CD8-positive, alpha-beta memory T cell (primary cell): ENCODE measurements around the gene RABL3. TPM values are rescaled to one million over a fixed set of nuclear protein-coding genes. Genes with fewer than 3 reads are reported as not detected.
"Not testable (repeated sequence)": the region's sequence is repeated elsewhere in the genome, so short reads cannot be mapped to it uniquely, and the experiment has no call there.

Experiments
- CTCF ChIA-PET: fragments of 350-600 bp; sonication (Branson Sonifier 250); formaldehyde crosslinking; loops from one replicate; lab custom pipeline; 2021; ENCODE audit warnings: antibody characterized with exemption; lab: Charles Lee
- POLR2A ChIA-PET: fragments of 350-600 bp; sonication (Branson Sonifier 250); formaldehyde crosslinking; loops from one replicate; lab custom pipeline; 2021; ENCODE audit warnings: antibody characterized with exemption; lab: Charles Lee
- DNase-seq, 5 donors: peaks; one replicate each; pipeline versions ENCODE4 v3.0.0 to v3.0.0-alpha.2; 2020 to 2022; ENCODE audit warnings: mixed read lengths in 1 of 5
- H3K27ac ChIP-seq: one replicate; pipeline ENCODE4 v1.7.0; 2013; ENCODE audit warnings: low read depth, mild to moderate bottlenecking, low read length, moderate library complexity
- H3K27me3 ChIP-seq: 2 replicates; pipeline ENCODE4 v1.7.0; 2013; ENCODE audit warnings: low read length, mild to moderate bottlenecking; ENCODE audit not compliant: insufficient read depth, poor library complexity, severe bottlenecking
- H3K36me3 ChIP-seq: 2 replicates; pipeline ENCODE4 v1.7.0; 2013; ENCODE audit warnings: mild to moderate bottlenecking, low read length, moderate library complexity; ENCODE audit not compliant: insufficient read depth
- H3K4me1 ChIP-seq: 2 replicates; pipeline ENCODE4 v1.7.0; 2013; ENCODE audit warnings: mild to moderate bottlenecking, low read length, moderate library complexity; ENCODE audit not compliant: insufficient read depth
- H3K4me3 ChIP-seq: 2 replicates; pipeline ENCODE4 v1.7.0; 2013; ENCODE audit warnings: mild to moderate bottlenecking, low read length
- H3K9me3 ChIP-seq: 2 replicates; pipeline ENCODE4 v1.7.0; 2013; ENCODE audit warnings: mild to moderate bottlenecking, low read length
- H3K27ac Mint-ChIP-seq, 8 donors: one replicate each; pipeline ENCODE4 v1.8.0; 2020 to 2021; ENCODE audit warnings: mixed read lengths in 8 of 8, mild to moderate bottlenecking in 6 of 8, inconsistent platforms in 3 of 8, moderate library complexity in 3 of 8
- H3K27me3 Mint-ChIP-seq, 2 donors: one replicate each; pipeline ENCODE4 v1.8.0; 2020 to 2021; ENCODE audit warnings: mixed read lengths in 2 of 2, mild to moderate bottlenecking in 1 of 2, moderate library complexity in 1 of 2
- H3K36me3 Mint-ChIP-seq, 3 donors: one replicate each; pipeline ENCODE4 v1.8.0; 2020 to 2021; ENCODE audit warnings: mixed read lengths in 3 of 3, inconsistent platforms in 1 of 3, mild to moderate bottlenecking in 1 of 3
- H3K4me1 Mint-ChIP-seq, 3 donors: one replicate each; pipeline ENCODE4 v1.8.0; 2020 to 2021; ENCODE audit warnings: mixed read lengths in 3 of 3, inconsistent platforms in 1 of 3, mild to moderate bottlenecking in 1 of 3
- H3K4me3 Mint-ChIP-seq, 7 donors: one replicate each; pipeline ENCODE4 v1.8.0; 2020 to 2021; ENCODE audit warnings: mixed read lengths in 7 of 7, mild to moderate bottlenecking in 6 of 7, moderate library complexity in 4 of 7, inconsistent platforms in 2 of 7
- H3K9me3 Mint-ChIP-seq, 5 donors: one replicate each; pipeline ENCODE4 v1.8.0; 2020 to 2022; ENCODE audit warnings: mixed read lengths in 5 of 5, mild to moderate bottlenecking in 3 of 5, moderate library complexity in 2 of 5, inconsistent platforms in 1 of 5
- polyA plus RNA-seq: library from polyadenylated mRNA; unstranded; fragments of 300-500 nt; fragmentation: Illumina TruSeq; gene quantifications from one replicate; pipeline ENCODE4 v1.2.3, GENCODE V29; 2021
- total RNA-seq, 2 experiments: library from RNA; stranded (reverse); gene quantifications; one replicate each; pipeline ENCODE4 v1.2.3, GENCODE V29; 2021

Gene RABL3
- total and polyA plus RNA-seq, 3 experiments from 2014 or later, result 35.8 to 40.4 (median 39.0) TPM

DNA sequence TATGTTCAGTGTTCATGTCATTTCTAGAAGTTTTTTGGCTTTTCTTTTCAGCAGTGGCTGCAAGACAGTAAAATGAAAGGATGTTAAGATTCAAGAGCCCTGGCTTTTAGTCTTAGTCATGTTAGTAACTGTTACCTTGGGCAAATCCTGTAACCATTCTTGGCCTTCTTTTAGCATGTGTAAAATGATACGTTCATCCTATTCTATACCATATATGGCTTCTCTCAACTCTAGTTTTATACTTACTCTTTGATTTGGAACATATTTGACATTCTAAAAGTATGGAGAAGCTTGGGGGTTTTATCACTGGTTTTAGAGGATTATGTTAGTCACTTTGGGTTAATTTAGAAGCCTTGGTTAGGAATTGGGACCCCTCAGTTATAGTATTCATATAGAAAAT lies 20.3 kb upstream of the RABL3 start:
- Mint-ChIP-seq H3K27ac (no peak overlapping the region), H3K36me3 (peaks cover 4 to 16% (median 16%) of the 10 kb centered on the region in 3 donors), H3K27me3 (peaks cover 0 to 2% of the 10 kb centered on the region in 2 donors), H3K4me3 (no peak overlapping the region), H3K4me1 (peaks cover 67 to 86% (median 85%) of the 10 kb centered on the region in 3 donors), H3K9me3 (peaks cover 0 to 3% (median 0%) of the 10 kb centered on the region in 5 donors)
- H3K27me3 ChIP-seq, result no peaks in the 10 kb centered on the region
- H3K36me3 ChIP-seq, result no peaks in the 10 kb centered on the region
- no peak for DNase-seq
- H3K9me3 ChIP-seq, result no peaks in the 10 kb centered on the region
- H3K4me1 ChIP-seq, result no peaks in the 10 kb centered on the region
- ChIA-PET POLR2A (no interaction called here), CTCF (no interaction called here)
- H3K4me3 ChIP-seq, result no peak overlapping the region
- no peak overlapping the region for H3K27ac ChIP-seq

DNA sequence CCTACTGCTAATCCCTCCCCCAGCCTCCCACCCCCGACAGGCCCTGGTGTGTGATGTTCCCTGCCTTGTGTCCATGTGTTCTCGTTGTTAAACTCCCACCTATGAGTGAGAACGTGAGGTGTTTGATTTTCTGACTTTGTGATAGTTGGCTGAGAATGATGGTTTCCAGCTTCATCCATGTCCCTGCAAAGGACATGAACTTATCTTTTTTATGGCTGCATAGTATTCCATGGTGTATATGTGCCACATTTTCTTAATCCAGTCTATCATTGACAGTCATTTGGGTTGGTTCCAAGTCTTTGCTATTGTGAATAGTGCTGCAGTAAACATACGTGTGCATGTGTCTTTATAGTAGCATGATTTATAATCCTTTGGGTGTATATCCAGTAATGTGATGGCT lies 16.2 kb upstream of the RABL3 start:
- H3K9me3 Mint-ChIP-seq, POLR2A ChIA-PET: not testable (repeated sequence)
- H3K36me3 Mint-ChIP-seq, result peaks cover 17 to 42% (median 28%) of the 10 kb centered on the region in 3 donors

DNA sequence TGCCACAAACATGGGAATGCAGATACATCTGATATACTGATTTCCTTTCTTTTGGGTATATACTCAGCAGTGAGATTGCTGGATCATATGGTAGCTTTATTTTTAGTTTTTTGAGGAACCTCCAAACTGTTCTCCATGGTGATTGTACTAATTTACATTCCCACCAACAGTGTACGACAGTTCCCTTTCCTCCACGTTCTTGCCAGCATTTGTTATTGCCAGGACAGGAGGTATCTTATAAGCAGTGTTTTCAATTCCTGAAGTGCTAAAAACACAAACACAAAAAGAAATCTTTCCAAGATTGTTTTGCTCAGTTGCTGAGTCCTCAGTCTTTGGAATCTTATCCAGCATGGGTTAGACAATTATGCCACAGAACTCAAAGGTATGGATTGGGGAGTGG lies 13.7 kb upstream of the RABL3 start:
- ChIA-PET CTCF (no interaction called here), POLR2A (no interaction called here)
- Mint-ChIP-seq H3K27me3 (peaks cover 0 to 2% of the 10 kb centered on the region in 2 donors), H3K4me3 (no peak overlapping the region), H3K36me3 (peaks cover 18 to 59% (median 31%) of the 10 kb centered on the region in 3 donors), H3K4me1 (peaks cover 62 to 82% (median 72%) of the 10 kb centered on the region in 3 donors), H3K27ac (no peak overlapping the region), H3K9me3 (peaks cover 0 to 3% (median 0%) of the 10 kb centered on the region in 5 donors)
- no peak for DNase-seq
- Histone ChIP-seq H3K9me3 (no peaks in the 10 kb centered on the region), H3K4me3 (no peak overlapping the region), H3K4me1 (no peaks in the 10 kb centered on the region), H3K27ac (no peak overlapping the region), H3K27me3 (no peaks in the 10 kb centered on the region), H3K36me3 (no peaks in the 10 kb centered on the region)

More for the DNA sequence above, 16.2 kb upstream of the RABL3 start:
- H3K36me3 ChIP-seq, CTCF ChIA-PET, H3K27me3 ChIP-seq, H3K4me3 Mint-ChIP-seq, H3K9me3 ChIP-seq, DNase-seq, H3K27ac ChIP-seq, H3K27me3 Mint-ChIP-seq, H3K4me1 ChIP-seq, H3K4me3 ChIP-seq, H3K27ac Mint-ChIP-seq: not testable (repeated sequence)
- H3K4me1 Mint-ChIP-seq, result peaks cover 64 to 83% (median 77%) of the 10 kb centered on the region in 3 donors

DNA sequence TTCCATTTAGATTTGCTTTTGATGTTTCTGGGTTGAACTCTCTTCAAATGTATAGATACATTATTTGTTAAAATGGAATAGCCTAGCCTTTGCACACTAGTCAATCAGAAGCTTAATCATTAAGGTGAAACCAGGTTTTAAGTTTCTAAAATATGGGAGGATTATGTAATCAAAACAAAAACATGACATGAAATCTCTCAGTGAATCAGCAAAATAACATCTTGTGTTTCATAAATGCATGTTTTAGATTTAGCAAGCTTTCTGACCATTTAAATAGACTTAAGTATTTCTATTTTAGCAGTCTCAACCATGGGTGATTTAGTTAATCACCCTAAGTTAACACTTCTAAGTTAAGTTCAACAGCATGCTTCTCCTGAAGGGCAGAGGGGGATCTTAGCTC lies 11.5 kb upstream of the RABL3 start:
- no peak for DNase-seq
- Mint-ChIP-seq H3K27ac (peak overlapping the region in 1 of 8 donors; percentile 77), H3K36me3 (peaks cover 20 to 59% (median 29%) of the 10 kb centered on the region in 3 donors), H3K4me1 (peaks cover 48 to 66% (median 63%) of the 10 kb centered on the region in 3 donors), H3K27me3 (no peaks in the 10 kb centered on the region), H3K9me3 (peaks cover 0 to 2% (median 0%) of the 10 kb centered on the region in 5 donors), H3K4me3 (no peak overlapping the region)
- no peak overlapping the region for H3K27ac ChIP-seq
- ChIA-PET POLR2A (no interaction called here), CTCF (no interaction called here)
- no peaks in the 10 kb centered on the region for H3K4me1 ChIP-seq
- H3K4me3 ChIP-seq, result no peak overlapping the region
- no peaks in the 10 kb centered on the region for H3K27me3 ChIP-seq
- no peaks in the 10 kb centered on the region for H3K36me3 ChIP-seq
- H3K9me3 ChIP-seq, result no peaks in the 10 kb centered on the region

DNA sequence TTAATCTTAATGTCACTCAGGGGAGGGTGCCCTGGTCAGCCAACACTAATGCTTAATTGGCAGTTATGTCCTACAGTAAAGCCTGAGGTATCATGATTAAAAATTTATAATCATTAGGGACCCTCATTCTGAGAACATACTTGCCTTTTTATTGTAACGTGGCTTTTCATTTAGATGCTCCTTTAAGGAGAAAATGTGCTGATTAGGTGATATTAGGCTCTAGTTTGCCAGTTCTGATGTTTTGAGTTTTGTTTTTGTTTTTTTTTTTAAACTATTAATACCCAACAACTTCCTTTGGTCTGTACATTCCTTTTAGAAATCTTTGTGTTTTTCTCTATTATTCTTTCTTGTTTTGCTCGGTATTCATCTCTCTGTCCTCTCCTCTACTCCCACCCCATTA lies 10.5 kb upstream of the RABL3 start:
- no peaks in the 10 kb centered on the region for H3K9me3 ChIP-seq
- peaks cover 48 to 59% (median 57%) of the 10 kb centered on the region in 3 donors for H3K4me1 Mint-ChIP-seq
- no peaks in the 10 kb centered on the region for H3K27me3 ChIP-seq
- DNase-seq, result no peak
- no peak overlapping the region for H3K4me3 Mint-ChIP-seq
- peak overlapping the region in 1 of 8 donors; percentile 93 for H3K27ac Mint-ChIP-seq
- POLR2A ChIA-PET, result no interaction called here
- peaks cover 18 to 54% (median 24%) of the 10 kb centered on the region in 3 donors for H3K36me3 Mint-ChIP-seq
- no peaks in the 10 kb centered on the region for H3K4me1 ChIP-seq
- no peak overlapping the region for H3K27ac ChIP-seq
- peaks cover 0 to 2% (median 0%) of the 10 kb centered on the region in 5 donors for H3K9me3 Mint-ChIP-seq
- no peaks in the 10 kb centered on the region for H3K27me3 Mint-ChIP-seq
- CTCF ChIA-PET, result no interaction called here
- no peak overlapping the region for H3K4me3 ChIP-seq
- H3K36me3 ChIP-seq, result no peaks in the 10 kb centered on the region

DNA sequence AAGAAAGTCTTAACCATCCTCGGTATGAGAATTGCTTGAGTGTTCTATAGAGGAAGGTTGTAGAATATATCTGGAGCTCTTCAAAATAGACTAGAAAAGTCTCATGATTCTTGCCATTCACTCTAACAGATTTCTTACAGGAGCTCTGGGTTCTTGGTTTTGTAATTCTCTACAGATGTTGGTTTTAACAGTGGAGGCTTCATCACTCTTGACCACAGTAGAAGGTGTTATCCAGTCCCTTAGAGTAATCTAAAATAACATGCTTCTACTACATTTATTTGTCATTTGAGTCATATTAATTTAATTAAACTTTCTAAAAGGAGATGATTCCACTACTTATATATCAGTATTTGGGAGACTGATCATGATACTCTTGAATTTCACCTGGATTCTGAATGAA lies 9.9 kb upstream of the RABL3 start:
- Mint-ChIP-seq H3K27ac (peak overlapping the region in 1 of 8 donors; percentile 15), H3K27me3 (no peaks in the 10 kb centered on the region), H3K4me1 (peaks cover 44 to 55% (median 52%) of the 10 kb centered on the region in 3 donors), H3K4me3 (no peak overlapping the region), H3K9me3 (peaks cover 0 to 2% (median 0%) of the 10 kb centered on the region in 5 donors), H3K36me3 (peaks cover 18 to 52% (median 24%) of the 10 kb centered on the region in 3 donors)
- Histone ChIP-seq H3K36me3 (no peaks in the 10 kb centered on the region), H3K4me1 (no peaks in the 10 kb centered on the region), H3K27ac (no peak overlapping the region), H3K4me3 (no peak overlapping the region), H3K27me3 (no peaks in the 10 kb centered on the region), H3K9me3 (no peaks in the 10 kb centered on the region)
- ChIA-PET CTCF (interaction anchor here (1.1 kb wide), 1 partner anchor 193 kb away, joined by 3 read pairs; no protein-coding TSS in a partner anchor), POLR2A (no interaction called here)
- no peak for DNase-seq

DNA sequence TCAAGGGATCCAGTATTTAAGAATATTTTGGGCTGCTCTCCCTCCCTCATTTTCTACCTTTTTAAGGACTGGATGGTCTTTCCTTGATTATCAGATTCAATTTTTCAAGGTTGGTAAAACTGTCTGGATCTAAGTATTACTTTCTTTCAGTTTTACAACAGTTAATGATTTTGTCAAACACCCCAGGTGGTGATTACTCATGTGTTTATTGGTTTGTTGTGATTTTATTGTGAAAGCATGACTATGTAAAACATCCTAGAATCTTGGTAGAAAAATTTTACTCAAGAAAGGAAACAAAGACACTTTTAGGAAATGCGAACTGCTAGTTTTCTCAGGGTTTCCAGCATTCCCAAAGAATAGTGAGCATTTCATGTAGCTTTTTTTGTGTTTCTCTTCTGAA lies 7.5 kb upstream of the RABL3 start:
- H3K9me3 Mint-ChIP-seq, result no peaks in the 10 kb centered on the region
- no peaks in the 10 kb centered on the region for H3K4me1 ChIP-seq
- no peaks in the 10 kb centered on the region for H3K9me3 ChIP-seq
- CTCF ChIA-PET, result no interaction called here
- peaks cover 12 to 39% (median 13%) of the 10 kb centered on the region in 3 donors for H3K36me3 Mint-ChIP-seq
- H3K4me3 ChIP-seq, result no peak overlapping the region
- no peak overlapping the region for H3K4me3 Mint-ChIP-seq
- no peak overlapping the region for H3K27ac Mint-ChIP-seq
- H3K27me3 Mint-ChIP-seq, result no peaks in the 10 kb centered on the region
- no peaks in the 10 kb centered on the region for H3K27me3 ChIP-seq
- H3K4me1 Mint-ChIP-seq, result peaks cover 42 to 64% (median 48%) of the 10 kb centered on the region in 3 donors
- no peak for DNase-seq
- H3K27ac ChIP-seq, result no peak overlapping the region
- H3K36me3 ChIP-seq, result no peaks in the 10 kb centered on the region
- POLR2A ChIA-PET, result no interaction called here

DNA sequence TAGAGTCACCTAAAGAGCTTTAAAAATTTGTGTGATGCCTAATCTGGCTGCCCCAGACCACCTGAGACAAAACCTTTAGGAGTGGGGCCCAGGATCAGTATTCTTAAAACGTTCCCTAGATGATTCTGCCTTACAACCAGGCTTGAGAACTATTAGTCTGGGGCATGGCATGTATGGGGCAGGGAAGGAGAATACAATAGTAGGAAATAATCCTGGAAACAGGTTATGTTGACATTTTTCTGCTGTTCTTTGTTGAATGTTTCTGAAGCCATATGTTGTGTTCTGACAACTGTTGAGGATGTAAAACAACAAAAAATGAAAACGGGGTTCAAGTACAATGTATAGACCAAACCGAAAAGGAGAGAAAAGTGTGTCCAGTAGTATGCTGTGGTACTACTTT lies 3.1 kb upstream of the RABL3 start:
- no peak for DNase-seq
- Histone ChIP-seq H3K27ac (no peak overlapping the region), H3K27me3 (no peaks in the 10 kb centered on the region), H3K4me1 (peaks cover 13% of the 10 kb centered on the region), H3K4me3 (no peak overlapping the region), H3K9me3 (no peaks in the 10 kb centered on the region), H3K36me3 (no peaks in the 10 kb centered on the region)
- peak overlapping the region in 3 of 8 donors; percentile 52 to 93 (median 61) for H3K27ac Mint-ChIP-seq
- no peaks in the 10 kb centered on the region for H3K9me3 Mint-ChIP-seq
- peak overlapping the region in 1 of 7 donors; percentile 94 for H3K4me3 Mint-ChIP-seq
- ChIA-PET CTCF (no interaction called here), POLR2A (no interaction called here)
- peaks cover 2 to 18% (median 2%) of the 10 kb centered on the region in 3 donors for H3K36me3 Mint-ChIP-seq
- H3K4me1 Mint-ChIP-seq, result peaks cover 38 to 68% (median 53%) of the 10 kb centered on the region in 3 donors
- no peaks in the 10 kb centered on the region for H3K27me3 Mint-ChIP-seq
